ENCODE data around the gene DGKA.

The DGKA gene

DNA sequence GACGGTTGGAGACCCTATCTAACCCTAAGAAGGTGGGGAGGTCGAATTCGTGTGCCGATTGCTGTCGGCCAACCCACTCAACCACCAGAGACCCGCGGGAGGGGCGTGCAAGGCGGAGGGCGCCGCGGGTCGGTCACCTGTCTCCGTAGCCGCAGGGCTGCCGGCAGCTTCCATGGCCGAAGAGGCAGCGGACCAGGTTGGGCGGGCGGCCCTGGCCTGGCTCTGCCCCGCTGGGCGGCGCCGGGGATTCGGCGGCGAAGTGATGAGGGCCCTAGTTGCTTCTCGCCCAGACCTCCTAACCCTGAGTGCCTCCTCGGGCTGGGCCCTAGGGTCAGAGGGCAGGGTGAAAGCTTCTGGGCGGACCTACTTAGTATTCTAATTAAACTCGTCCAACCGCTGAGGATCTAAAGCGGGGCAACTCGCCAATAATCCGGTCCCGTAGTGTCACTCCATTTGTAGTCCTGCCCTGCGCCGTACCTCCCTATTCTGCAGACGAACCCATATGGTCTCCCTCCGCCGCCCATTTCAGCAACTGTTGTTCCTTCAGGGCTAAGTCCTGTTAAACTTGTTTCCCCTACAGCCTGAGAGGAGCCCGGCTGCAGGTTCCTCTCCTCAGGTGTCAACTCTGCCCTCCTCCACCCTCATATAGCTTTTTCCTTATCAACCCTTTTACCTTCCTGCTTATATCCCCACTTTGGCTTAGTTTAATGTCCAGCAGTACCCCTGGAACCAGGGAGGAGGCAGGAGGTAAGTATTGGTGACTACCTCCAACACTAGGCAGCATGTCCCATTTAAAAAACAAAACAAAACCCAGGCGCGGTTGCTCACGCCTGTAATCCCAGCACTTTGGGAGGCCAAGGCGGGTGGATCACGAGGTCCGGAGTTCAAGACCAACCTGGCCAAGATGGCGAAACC is 3.1 kb upstream of the DGKA start, which contains the start of gene PYM1:
TSS of gene PYM1 (minus strand) at position 307 of the 915 bp plus-strand sequence. CDS start at position 174, 133 bp downstream.
- Histone ChIP-seq H3K4me3 (replicated peaks; ENCODE audit: insufficient read depth, low read length) (peak within 1 kb of the TSS; percentile 77), H3K27me3 (ENCODE audit: insufficient read depth, poor library complexity, severe bottlenecking) (no peaks in the 10 kb centered on the region), H3K27ac (replicated peaks) (peak within 1 kb of the TSS; percentile 93)
- TF ChIP-seq, protein P1, sequence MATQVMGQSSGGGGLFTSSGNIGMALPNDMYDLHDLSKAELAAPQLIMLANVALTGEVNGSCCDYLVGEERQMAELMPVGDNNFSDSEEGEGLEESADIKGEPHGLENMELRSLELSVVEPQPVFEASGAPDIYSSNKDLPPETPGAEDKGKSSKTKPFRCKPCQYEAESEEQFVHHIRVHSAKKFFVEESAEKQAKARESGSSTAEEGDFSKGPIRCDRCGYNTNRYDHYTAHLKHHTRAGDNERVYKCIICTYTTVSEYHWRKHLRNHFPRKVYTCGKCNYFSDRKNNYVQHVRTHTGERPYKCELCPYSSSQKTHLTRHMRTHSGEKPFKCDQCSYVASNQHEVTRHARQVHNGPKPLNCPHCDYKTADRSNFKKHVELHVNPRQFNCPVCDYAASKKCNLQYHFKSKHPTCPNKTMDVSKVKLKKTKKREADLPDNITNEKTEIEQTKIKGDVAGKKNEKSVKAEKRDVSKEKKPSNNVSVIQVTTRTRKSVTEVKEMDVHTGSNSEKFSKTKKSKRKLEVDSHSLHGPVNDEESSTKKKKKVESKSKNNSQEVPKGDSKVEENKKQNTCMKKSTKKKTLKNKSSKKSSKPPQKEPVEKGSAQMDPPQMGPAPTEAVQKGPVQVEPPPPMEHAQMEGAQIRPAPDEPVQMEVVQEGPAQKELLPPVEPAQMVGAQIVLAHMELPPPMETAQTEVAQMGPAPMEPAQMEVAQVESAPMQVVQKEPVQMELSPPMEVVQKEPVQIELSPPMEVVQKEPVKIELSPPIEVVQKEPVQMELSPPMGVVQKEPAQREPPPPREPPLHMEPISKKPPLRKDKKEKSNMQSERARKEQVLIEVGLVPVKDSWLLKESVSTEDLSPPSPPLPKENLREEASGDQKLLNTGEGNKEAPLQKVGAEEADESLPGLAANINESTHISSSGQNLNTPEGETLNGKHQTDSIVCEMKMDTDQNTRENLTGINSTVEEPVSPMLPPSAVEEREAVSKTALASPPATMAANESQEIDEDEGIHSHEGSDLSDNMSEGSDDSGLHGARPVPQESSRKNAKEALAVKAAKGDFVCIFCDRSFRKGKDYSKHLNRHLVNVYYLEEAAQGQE (IDR thresholded peaks at IDR 0.05; ENCODE audit: insufficient replicate concordance, low read depth) = peak; percentile 35
- TF ChIP-seq SPI1 (IDR thresholded peaks at IDR 0.05; ENCODE audit: borderline replicate concordance, low read depth) = no peak
- TF ChIP-seq GABPA (IDR thresholded peaks at IDR 0.05; ENCODE audit: low read depth) = 0 out of 2 replicates have a peak, but pooled peaks have one; percentile 23
- TF ChIP-seq POLR2AphosphoS5 (IDR thresholded peaks at IDR 0.05; ENCODE audit: low read depth) = peak; percentile 68
- TF ChIP-seq, protein P2, sequence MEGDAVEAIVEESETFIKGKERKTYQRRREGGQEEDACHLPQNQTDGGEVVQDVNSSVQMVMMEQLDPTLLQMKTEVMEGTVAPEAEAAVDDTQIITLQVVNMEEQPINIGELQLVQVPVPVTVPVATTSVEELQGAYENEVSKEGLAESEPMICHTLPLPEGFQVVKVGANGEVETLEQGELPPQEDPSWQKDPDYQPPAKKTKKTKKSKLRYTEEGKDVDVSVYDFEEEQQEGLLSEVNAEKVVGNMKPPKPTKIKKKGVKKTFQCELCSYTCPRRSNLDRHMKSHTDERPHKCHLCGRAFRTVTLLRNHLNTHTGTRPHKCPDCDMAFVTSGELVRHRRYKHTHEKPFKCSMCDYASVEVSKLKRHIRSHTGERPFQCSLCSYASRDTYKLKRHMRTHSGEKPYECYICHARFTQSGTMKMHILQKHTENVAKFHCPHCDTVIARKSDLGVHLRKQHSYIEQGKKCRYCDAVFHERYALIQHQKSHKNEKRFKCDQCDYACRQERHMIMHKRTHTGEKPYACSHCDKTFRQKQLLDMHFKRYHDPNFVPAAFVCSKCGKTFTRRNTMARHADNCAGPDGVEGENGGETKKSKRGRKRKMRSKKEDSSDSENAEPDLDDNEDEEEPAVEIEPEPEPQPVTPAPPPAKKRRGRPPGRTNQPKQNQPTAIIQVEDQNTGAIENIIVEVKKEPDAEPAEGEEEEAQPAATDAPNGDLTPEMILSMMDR (IDR thresholded peaks at IDR 0.05; ENCODE audit: insufficient read depth, low read length) = no peak
- peak; percentile 92 to 97 for DNase-seq (ENCODE audit: low read depth in 1 of 2, low spot score in 1 of 2)

DNA sequence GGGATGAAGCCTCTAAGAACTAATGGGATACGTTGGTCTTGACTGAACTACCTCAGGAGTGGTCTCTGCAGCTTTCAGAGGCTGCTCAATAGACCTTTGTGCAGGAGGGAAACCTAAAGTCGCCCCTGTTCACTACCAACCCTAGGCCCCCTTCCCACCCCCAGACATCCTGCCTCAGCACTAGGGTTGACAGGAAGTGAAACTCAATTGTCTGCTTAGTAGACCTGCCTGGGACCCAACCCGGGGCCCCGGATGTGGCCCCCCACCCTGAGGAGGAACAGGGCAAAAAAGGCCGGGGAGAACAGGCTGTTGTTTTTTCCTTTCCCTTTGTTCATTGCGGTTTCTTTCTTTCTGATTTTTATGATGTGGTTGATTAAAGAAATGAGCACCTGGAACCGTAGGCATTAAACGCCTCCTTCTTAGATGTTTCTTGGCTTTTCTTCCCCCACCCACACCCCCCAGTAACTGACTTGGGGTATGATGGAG is 1.6 kb upstream of the DGKA start:
- Histone ChIP-seq H3K27me3 (ENCODE audit: insufficient read depth, poor library complexity, severe bottlenecking) (no peaks in the 10 kb centered on the region), H3K4me3 (replicated peaks; ENCODE audit: insufficient read depth, low read length) (no peak overlapping the region), H3K27ac (replicated peaks) (peak overlapping the region; percentile 93)
- peak; percentile 46 to 68 for DNase-seq (ENCODE audit: low read depth in 1 of 2, low spot score in 1 of 2)
- TF ChIP-seq, protein P1 (IDR thresholded peaks at IDR 0.05; ENCODE audit: insufficient replicate concordance, low read depth) = no peak
- TF ChIP-seq, protein P2 (IDR thresholded peaks at IDR 0.05; ENCODE audit: insufficient read depth, low read length) = no peak
- TF ChIP-seq SPI1 (IDR thresholded peaks at IDR 0.05; ENCODE audit: borderline replicate concordance, low read depth) (0 out of 2 replicates have a peak, but pooled peaks have one; percentile 20), GABPA (IDR thresholded peaks at IDR 0.05; ENCODE audit: low read depth) (no peak), POLR2AphosphoS5 (IDR thresholded peaks at IDR 0.05; ENCODE audit: low read depth) (no peak)

DNA sequence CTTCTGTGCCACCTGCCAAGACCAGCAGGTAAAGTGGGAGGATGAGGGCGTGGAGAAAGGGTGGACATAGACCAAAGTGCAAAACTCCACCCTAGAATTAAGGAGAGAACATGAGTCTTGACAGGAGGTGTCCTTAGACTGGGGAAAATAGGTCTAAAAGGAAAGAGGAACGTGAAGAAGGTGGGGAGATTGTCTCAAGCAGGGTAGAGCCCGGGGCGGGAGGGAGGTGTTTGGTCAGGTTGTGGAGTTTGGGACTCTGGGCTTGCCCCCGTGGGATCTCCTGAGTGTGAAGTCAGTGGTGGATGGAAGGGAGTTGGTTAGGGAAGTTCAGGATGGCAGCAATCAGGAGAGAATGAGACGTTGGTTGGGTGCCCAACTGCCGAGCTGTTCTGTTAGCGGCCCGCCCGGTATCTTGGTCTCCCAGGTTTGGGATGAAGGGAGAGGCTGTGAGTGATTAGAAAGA is 386 bp downstream of the DGKA start:
- H3K27ac ChIP-seq (replicated peaks) = peak overlapping the region; percentile 62

More for the DNA sequence above, 386 bp downstream of the DGKA start:
- H3K4me3 ChIP-seq (replicated peaks; ENCODE audit: insufficient read depth, low read length) = peak overlapping the region; percentile 61
- no peak for TF ChIP-seq SPI1 (IDR thresholded peaks at IDR 0.05; ENCODE audit: borderline replicate concordance, low read depth)
- H3K27me3 ChIP-seq (ENCODE audit: insufficient read depth, poor library complexity, severe bottlenecking) = no peaks in the 10 kb centered on the region
- DNase-seq (ENCODE audit: low read depth in 1 of 2, low spot score in 1 of 2) = peak in 1 of 2 experiments; percentile 22
